Keratinocyte (primary cell): ENCODE measurements around the gene MYT1. TPM values are rescaled to one million over a fixed set of nuclear protein-coding genes. Genes with fewer than 3 reads are reported as not detected.

Experiments used
- DNase-seq: peaks from one replicate; pipeline ENCODE4 v3.0.0-alpha.2; 2011; ENCODE audit warnings: low read depth, missing footprints, low spot score
- FAIRE-seq: peaks from 2 replicates; lab custom pipeline; 2011; peaks lifted over from hg19 to GRCh38; lab: Jason Lieb, UNC
- H2AFZ ChIP-seq: 2 replicates; pipeline ENCODE4 v1.6.0; 2012; ENCODE audit warnings: low read length, control low read depth, inconsistent platforms; ENCODE audit not compliant: control insufficient read depth
- H3K27ac ChIP-seq: 2 replicates; pipeline ENCODE4 v1.5.1; 2011; ENCODE audit warnings: low read length; ENCODE audit not compliant: control insufficient read depth, insufficient read depth
- H3K27me3 ChIP-seq: 3 replicates; pipeline ENCODE4 v1.6.0; 2011; ENCODE audit warnings: low read length; ENCODE audit not compliant: control insufficient read depth, insufficient read depth; ENCODE audit errors: extremely low read depth
- H3K36me3 ChIP-seq, 2 experiments: 2 replicates in 1 of 2; 3 replicates in 1 of 2; pipeline ENCODE4 v1.5.1; 2011; ENCODE audit warnings: low read length in 2 of 2, mild to moderate bottlenecking in 1 of 2; ENCODE audit not compliant: control insufficient read depth in 2 of 2, insufficient read depth in 2 of 2; ENCODE audit errors: extremely low read depth in 1 of 2
- H3K4me1 ChIP-seq: 3 replicates; pipeline ENCODE4 v1.5.1; 2011; ENCODE audit warnings: low read length; ENCODE audit not compliant: control insufficient read depth, insufficient read depth; ENCODE audit errors: extremely low read depth
- H3K4me2 ChIP-seq: 3 replicates; pipeline ENCODE4 v1.6.0; 2011; ENCODE audit warnings: low read depth, low read length; ENCODE audit not compliant: control insufficient read depth, insufficient read depth; ENCODE audit errors: extremely low read depth
- H3K4me3 ChIP-seq, 3 experiments: fragments of 200-600 bp in 1 of 3; sonication (generic) in 1 of 3; 2 replicates in 2 of 3; 3 replicates in 1 of 3; pipeline ENCODE4 v1.5.1; 2011 to 2016; ENCODE audit warnings: low read length in 3 of 3, mild to moderate bottlenecking in 3 of 3, control low read depth in 2 of 3, inconsistent platforms in 1 of 3, low read depth in 1 of 3, mixed read lengths in 1 of 3, mixed run types in 1 of 3, moderate library complexity in 1 of 3; ENCODE audit not compliant: control insufficient read depth in 2 of 3, insufficient read depth in 2 of 3; ENCODE audit errors: extremely low read depth in 1 of 3
- H3K79me2 ChIP-seq: 2 replicates; pipeline ENCODE4 v1.6.0; 2012; ENCODE audit warnings: low read length; ENCODE audit not compliant: control insufficient read depth, insufficient read depth
- H3K9ac ChIP-seq: 3 replicates; pipeline ENCODE4 v1.6.0; 2011; ENCODE audit warnings: low read length; ENCODE audit not compliant: control insufficient read depth, insufficient read depth; ENCODE audit errors: extremely low read depth
- H3K9me1 ChIP-seq: 3 replicates; pipeline ENCODE4 v1.6.0; 2011; ENCODE audit warnings: low read length; ENCODE audit not compliant: control insufficient read depth, insufficient read depth; ENCODE audit errors: extremely low read depth
- H3K9me3 ChIP-seq: 2 replicates; pipeline ENCODE4 v1.5.1; 2012; ENCODE audit warnings: low read depth, low read length; ENCODE audit not compliant: control insufficient read depth
- H4K20me1 ChIP-seq: 3 replicates; pipeline ENCODE4 v1.6.0; 2011; ENCODE audit warnings: low read length; ENCODE audit not compliant: control insufficient read depth, insufficient read depth; ENCODE audit errors: extremely low read depth
- CTCF ChIP-seq, 3 experiments: IDR thresholded peaks in 1 of 3; conservative IDR thresholded peaks in 1 of 3; optimal IDR thresholded peaks in 1 of 3; 2 replicates in 2 of 3; 3 replicates in 1 of 3; pipeline versions ENCODE3 to v1.5.1; 2011; ENCODE audit warnings: low read length in 3 of 3, mild to moderate bottlenecking in 3 of 3, moderate library complexity in 2 of 3, control low read depth in 1 of 3, inconsistent platforms in 1 of 3; ENCODE audit not compliant: insufficient read depth in 2 of 3; ENCODE audit errors: extremely low read depth in 1 of 3
- EZH2 ChIP-seq: IDR thresholded peaks from one replicate; pipeline ENCODE4 v1.6.1; 2012; ENCODE audit warnings: inconsistent platforms, mild to moderate bottlenecking, low read length, moderate library complexity
- dilution Hi-C: fragments of 300-500 bp; cut with MboI; formaldehyde crosslinking; loops from one replicate; pipeline ENCODE4 v1.7.0; 2020; ENCODE audit warnings: low sequenced_read_pairs; ENCODE audit not compliant: extremely low pct_ligation_motif_present
- polyA plus RNA-seq, 5 experiments: library from polyadenylated mRNA; depleted of rRNA in 3 of 5; stranded (reverse) in 3 of 5; stranded (forward) in 1 of 5; unstranded in 1 of 5; fragments of >200 nt; gene quantifications; 1 replicate in 1 of 5; 2 replicates in 3 of 5; 3 replicates in 1 of 5; pipeline versions ENCODE4 v1.2.1 to v1.2.3, GENCODE V29; 2011 to 2012; ENCODE audit warnings: missing spikeins in 2 of 5, low read depth in 1 of 5, low replicate concordance in 1 of 5

MYT1 gene
- polyA plus RNA-seq, 1 donor (not counting 4 experiments of a cell fraction or from before 2014, with no cell fraction given), result not detected

- Histone ChIP-seq H3K27me3 (no peaks in the 10 kb centered on the region), H3K36me3 (no peaks in the 10 kb centered on the region), H3K27ac (no peak overlapping the region), H3K9ac (no peak overlapping the region), H3K9me3 (peaks cover 2% of the 10 kb centered on the region), H3K4me3 (no peak overlapping the region), H3K79me2 (no peaks in the 10 kb centered on the region), H4K20me1 (no peaks in the 10 kb centered on the region), H3K4me2 (no peak overlapping the region), H3K9me1 (no peaks in the 10 kb centered on the region), H2AFZ (no peak overlapping the region), H3K4me1 (no peaks in the 10 kb centered on the region)
- TF ChIP-seq CTCF (optimal IDR thresholded peaks at IDR 0.05 in 1 of 3, IDR thresholded peaks at IDR 0.05 in 1 of 3, conservative IDR thresholded peaks at IDR 0.05 in 1 of 3; ENCODE audit: extremely low read depth in 1 of 3, insufficient read depth in 2 of 3, low read length in 3 of 3) (no peak), EZH2 (no peak)
- FAIRE-seq, result no peak
- dilution Hi-C loops, result no loop called here
- DNase-seq, result no peak
Measured at GRCh38 chr20:64183313-64183712, 19.1 kb downstream of the MYT1 start.

GRCh38 chr20:64184795-64185194 lies 20.5 kb downstream of the MYT1 start:
- Histone ChIP-seq H3K9ac (no peak overlapping the region), H3K4me2 (no peak overlapping the region), H3K4me3 (no peak overlapping the region), H3K79me2 (no peaks in the 10 kb centered on the region), H3K9me1 (no peaks in the 10 kb centered on the region), H3K27me3 (no peaks in the 10 kb centered on the region), H3K36me3 (no peaks in the 10 kb centered on the region), H3K27ac (no peak overlapping the region), H3K4me1 (no peaks in the 10 kb centered on the region), H3K9me3 (peaks cover 2% of the 10 kb centered on the region), H2AFZ (no peak overlapping the region), H4K20me1 (no peaks in the 10 kb centered on the region)
- dilution Hi-C loops, result no loop called here
- no peak for FAIRE-seq
- no peak for DNase-seq
- no peak for TF ChIP-seq EZH2
- TF ChIP-seq CTCF (optimal IDR thresholded peaks at IDR 0.05 in 1 of 3, IDR thresholded peaks at IDR 0.05 in 1 of 3, conservative IDR thresholded peaks at IDR 0.05 in 1 of 3; ENCODE audit: extremely low read depth in 1 of 3, insufficient read depth in 2 of 3, low read length in 3 of 3), result no peak
